Astrocyte of the cerebellum (primary cell): ENCODE measurements around the gene TBC1D32.

Experiments
- DNase-seq: peaks from one replicate; pipeline ENCODE4 v3.0.0-alpha.2; 2011; ENCODE audit warnings: low read depth
- H3K4me3 ChIP-seq: 2 replicates; pipeline ENCODE4 v1.5.1; 2011; ENCODE audit warnings: mild to moderate bottlenecking, low read depth, low read length, moderate library complexity
- in situ Hi-C: cut with HindIII; loops from 2 replicates; pipeline ENCODE4 v1.10.0; 2017; ENCODE audit warnings: low sequenced_read_pairs
- TF ChIP-seq, protein P1 (sequence below): IDR thresholded peaks from 2 replicates; pipeline ENCODE4 v1.5.1; 2012; ENCODE audit warnings: low read length, low read depth, moderate library complexity, mild to moderate bottlenecking; ENCODE audit errors: missing control alignments

Gene TBC1D32

DNA sequence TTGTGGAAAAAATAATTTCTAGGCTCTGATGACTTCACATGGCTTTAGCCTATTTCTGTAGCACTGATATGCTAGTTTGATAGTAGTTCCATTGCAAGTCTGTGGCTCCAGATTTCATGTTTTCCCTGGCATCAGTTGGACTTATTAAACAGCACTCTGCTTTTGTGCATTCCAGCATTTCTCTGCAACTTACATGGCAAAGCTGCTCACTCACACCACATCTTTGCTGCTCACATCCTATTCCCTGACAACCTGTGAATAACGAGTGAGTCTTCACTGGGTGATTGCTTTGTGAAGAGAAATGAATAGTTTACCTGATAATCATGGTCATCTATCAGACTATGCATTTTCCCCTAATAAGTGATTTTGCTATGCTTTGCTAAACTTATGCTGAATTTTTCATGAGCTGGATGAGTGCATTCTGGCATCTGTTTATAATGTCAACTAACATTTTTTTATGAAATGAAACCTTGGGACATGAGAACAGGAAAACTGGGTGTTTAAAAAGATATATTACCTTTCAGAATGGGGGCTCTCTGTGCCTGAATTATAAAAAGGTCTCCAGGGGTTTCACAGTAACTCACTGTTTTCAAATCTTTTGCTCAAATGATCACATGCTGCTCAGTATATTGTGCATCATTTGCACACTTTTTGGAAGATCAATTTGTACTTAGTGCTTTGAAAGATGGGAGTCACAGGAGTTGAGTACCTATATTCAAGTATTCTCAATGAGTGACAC lies 301.8 kb downstream of the TBC1D32 start:
- TF ChIP-seq, protein P1, sequence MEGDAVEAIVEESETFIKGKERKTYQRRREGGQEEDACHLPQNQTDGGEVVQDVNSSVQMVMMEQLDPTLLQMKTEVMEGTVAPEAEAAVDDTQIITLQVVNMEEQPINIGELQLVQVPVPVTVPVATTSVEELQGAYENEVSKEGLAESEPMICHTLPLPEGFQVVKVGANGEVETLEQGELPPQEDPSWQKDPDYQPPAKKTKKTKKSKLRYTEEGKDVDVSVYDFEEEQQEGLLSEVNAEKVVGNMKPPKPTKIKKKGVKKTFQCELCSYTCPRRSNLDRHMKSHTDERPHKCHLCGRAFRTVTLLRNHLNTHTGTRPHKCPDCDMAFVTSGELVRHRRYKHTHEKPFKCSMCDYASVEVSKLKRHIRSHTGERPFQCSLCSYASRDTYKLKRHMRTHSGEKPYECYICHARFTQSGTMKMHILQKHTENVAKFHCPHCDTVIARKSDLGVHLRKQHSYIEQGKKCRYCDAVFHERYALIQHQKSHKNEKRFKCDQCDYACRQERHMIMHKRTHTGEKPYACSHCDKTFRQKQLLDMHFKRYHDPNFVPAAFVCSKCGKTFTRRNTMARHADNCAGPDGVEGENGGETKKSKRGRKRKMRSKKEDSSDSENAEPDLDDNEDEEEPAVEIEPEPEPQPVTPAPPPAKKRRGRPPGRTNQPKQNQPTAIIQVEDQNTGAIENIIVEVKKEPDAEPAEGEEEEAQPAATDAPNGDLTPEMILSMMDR, result no peak
- in situ Hi-C loops, result no loop called here
- no peak overlapping the region for H3K4me3 ChIP-seq
- no peak for DNase-seq
